Endothelial cell of umbilical vein (primary cell): Measurements from ENCODE around the gene ZDHHC5. TPM values are rescaled to one million over a fixed set of nuclear protein-coding genes. Genes with fewer than 3 reads are reported as not detected.

Experiments
- BruUV-seq: library from RNA; stranded (reverse); fragments of 400-500 nt; replicated peaks from 2 replicates; lab custom pipeline; 2021; lab: Mats Ljungman, UMichigan
- CTCF ChIA-PET: fragments of 300-600, 350-600 bp; sonication (Branson Sonifier 250); formaldehyde crosslinking; loops from one replicate; lab custom pipeline; 2021; ENCODE audit warnings: antibody characterized with exemption, inconsistent platforms; lab: Charles Lee
- POLR2A ChIA-PET: fragments of 300-600, 350-600 bp; sonication (Branson Sonifier 250); formaldehyde crosslinking; loops from one replicate; lab custom pipeline; 2021; ENCODE audit warnings: antibody characterized with exemption, inconsistent platforms; lab: Charles Lee
- DNase-seq: peaks from one replicate; pipeline ENCODE4 v3.0.0-alpha.2; 2011; ENCODE audit warnings: low read depth, low spot score
- FAIRE-seq: peaks from 2 replicates; lab custom pipeline; 2011; peaks lifted over from hg19 to GRCh38; lab: Jason Lieb, UNC
- H2AFZ ChIP-seq: 2 replicates; pipeline ENCODE4 v1.6.0; 2012; ENCODE audit warnings: low read depth, low read length, control low read depth, inconsistent platforms
- H3K27ac ChIP-seq: 2 replicates; pipeline ENCODE4 v1.5.1; 2011; ENCODE audit warnings: low read depth, mild to moderate bottlenecking, control low read depth, low read length, moderate library complexity; ENCODE audit not compliant: insufficient read depth
- H3K27me3 ChIP-seq, 2 experiments: 2 replicates each; pipeline versions ENCODE4 v1.6.0 to v1.6.1; 2011; ENCODE audit warnings: low read length in 2 of 2, mixed read lengths in 1 of 2; ENCODE audit not compliant: control insufficient read depth in 2 of 2, insufficient read depth in 2 of 2
- H3K36me3 ChIP-seq, 2 experiments: 2 replicates in 1 of 2; 3 replicates in 1 of 2; pipeline ENCODE4 v1.5.1; 2011; ENCODE audit warnings: low read length in 2 of 2, mild to moderate bottlenecking in 1 of 2, moderate library complexity in 1 of 2; ENCODE audit not compliant: control insufficient read depth in 2 of 2, insufficient read depth in 2 of 2; ENCODE audit errors: extremely low read depth in 1 of 2
- H3K4me1 ChIP-seq: 3 replicates; pipeline ENCODE4 v1.5.1; 2011; ENCODE audit warnings: mild to moderate bottlenecking, low read length; ENCODE audit not compliant: control insufficient read depth, insufficient read depth; ENCODE audit errors: extremely low read depth
- H3K4me2 ChIP-seq: 2 replicates; pipeline ENCODE4 v1.6.1; 2011; ENCODE audit warnings: low read length, control low read depth, mixed read lengths; ENCODE audit not compliant: insufficient read depth
- H3K4me3 ChIP-seq, 3 experiments: fragments of 200-600 bp in 1 of 3; sonication (generic), shearing (Covaris generic) in 1 of 3; replicated peaks in 1 of 3; 2 replicates each; pipeline ENCODE4 v1.5.1; 2011 to 2016; ENCODE audit warnings: control low read depth in 3 of 3, low read length in 3 of 3, mild to moderate bottlenecking in 2 of 3, inconsistent platforms in 1 of 3, low read depth in 1 of 3, moderate library complexity in 1 of 3; ENCODE audit not compliant: insufficient read depth in 1 of 3
- H3K79me2 ChIP-seq: 2 replicates; pipeline ENCODE4 v1.6.0; 2012; ENCODE audit warnings: low read length, inconsistent platforms; ENCODE audit not compliant: control insufficient read depth, insufficient read depth
- H3K9ac ChIP-seq: replicated peaks from 2 replicates; pipeline ENCODE3; 2011; ENCODE audit warnings: low read length, control low read depth; ENCODE audit not compliant: insufficient read depth; ENCODE audit errors: extremely low read depth
- H3K9me1 ChIP-seq: replicated peaks from 3 replicates; pipeline ENCODE4 v1.6.0; 2011; ENCODE audit warnings: mild to moderate bottlenecking, low read length; ENCODE audit not compliant: control insufficient read depth, insufficient read depth; ENCODE audit errors: extremely low read depth
- H3K9me3 ChIP-seq: replicated peaks from 2 replicates; pipeline ENCODE4 v1.5.1; 2012; ENCODE audit warnings: low read length, inconsistent platforms; ENCODE audit not compliant: control insufficient read depth, insufficient read depth
- H4K20me1 ChIP-seq: replicated peaks from 2 replicates; pipeline ENCODE3; 2011; ENCODE audit warnings: mild to moderate bottlenecking, low read length; ENCODE audit not compliant: control insufficient read depth, insufficient read depth; ENCODE audit errors: extremely low read depth
- EZH2 ChIP-seq: IDR thresholded peaks from 2 replicates; pipeline ENCODE4 v1.6.1; 2012; ENCODE audit warnings: borderline replicate concordance, low read depth, mild to moderate bottlenecking, moderate library complexity, low read length, inconsistent platforms; ENCODE audit not compliant: severe bottlenecking
- FOS ChIP-seq: IDR thresholded peaks from 2 replicates; pipeline ENCODE4 v1.6.1; 2011; ENCODE audit warnings: mild to moderate bottlenecking, low read length, moderate library complexity, borderline replicate concordance; ENCODE audit not compliant: insufficient read depth
- GATA2 ChIP-seq: IDR thresholded peaks from 2 replicates; pipeline ENCODE4 v1.7.0; 2011; ENCODE audit warnings: low read depth, mild to moderate bottlenecking, moderate library complexity, mixed read lengths, low read length; ENCODE audit not compliant: insufficient read length, insufficient read depth
- JUN ChIP-seq: IDR thresholded peaks from 2 replicates; pipeline ENCODE4 v1.6.1; 2011; ENCODE audit warnings: borderline replicate concordance, low read depth; ENCODE audit not compliant: insufficient read length, insufficient read depth
- MAX ChIP-seq: IDR thresholded peaks from 2 replicates; pipeline ENCODE4 v1.6.1; 2011; ENCODE audit not compliant: insufficient read depth, insufficient read length
- MYC ChIP-seq: IDR thresholded peaks from one replicate; pipeline ENCODE4 v1.6.1; 2011; ENCODE audit warnings: mild to moderate bottlenecking, low read depth, low read length
- POLR2A ChIP-seq: IDR thresholded peaks from 2 replicates; pipeline ENCODE4 v1.6.1; 2012; ENCODE audit warnings: low read depth, mild to moderate bottlenecking, control low read depth, low read length
- POLR2AphosphoS5 ChIP-seq: IDR thresholded peaks from 2 replicates; pipeline ENCODE4 v1.6.1; 2012; ENCODE audit warnings: low read depth, mild to moderate bottlenecking, control low read depth, low read length, moderate library complexity; ENCODE audit not compliant: insufficient read depth
- dilution Hi-C: fragments of 300-500 bp; cut with MboI; formaldehyde crosslinking; loops from one replicate; pipeline ENCODE4 v1.15.0; 2019; ENCODE audit warnings: low sequenced_read_pairs; ENCODE audit not compliant: extremely low pct_ligation_motif_present
- intact Hi-C: fragments of 100-400 bp; cut with micrococcal nuclease; formaldehyde crosslinking; loops from one replicate; pipeline ENCODE4 v1.10.0; 2022
- polyA plus RNA-seq, 4 experiments: library from polyadenylated mRNA; depleted of rRNA in 3 of 4; stranded (reverse) in 3 of 4; unstranded in 1 of 4; fragments of >200 nt; gene quantifications; 2 replicates each; pipeline versions ENCODE4 v1.2.1 to v1.2.3, GENCODE V29; 2011 to 2012; ENCODE audit warnings: missing spikeins in 1 of 4
- total RNA-seq: library from RNA; stranded (reverse); gene quantifications from 2 replicates; pipeline ENCODE4 v1.2.3, GENCODE V29; 2021
- TF ChIP-seq, protein P1 (sequence below), 2 donors: IDR thresholded peaks; 1 replicate in 1 of 2; 2 replicates in 1 of 2; pipeline ENCODE4 v1.5.1; 2011; ENCODE audit warnings: low read length in 2 of 2, mild to moderate bottlenecking in 2 of 2, moderate library complexity in 2 of 2, control low read depth in 1 of 2, inconsistent platforms in 1 of 2, low read depth in 1 of 2; ENCODE audit not compliant: insufficient read depth in 1 of 2; ENCODE audit errors: extremely low read depth in 1 of 2

The ZDHHC5 gene
- total and polyA plus RNA-seq, 2 donors (not counting 3 experiments of a cell fraction or from before 2014, with no cell fraction given): 52.9 to 67.4 TPM

- Histone ChIP-seq H3K79me2 (no peaks in the 10 kb centered on the region), H3K36me3 (no peaks in the 10 kb centered on the region), H3K4me1 (peaks cover 3% of the 10 kb centered on the region), H2AFZ (no peak overlapping the region), H3K9me3 (no peaks in the 10 kb centered on the region), H3K4me2 (no peak overlapping the region), H4K20me1 (no peaks in the 10 kb centered on the region), H3K4me3 (no peak overlapping the region), H3K27me3 (peaks cover 38 to 50% of the 10 kb centered on the region in 2 experiments), H3K9ac (no peak overlapping the region), H3K9me1 (no peaks in the 10 kb centered on the region), H3K27ac (no peak overlapping the region)
- POLR2A ChIA-PET: no interaction called here
- CTCF ChIA-PET: interaction anchor here (0.9 to 5.1 kb wide), 2 partner anchors 77 to 153 kb away, joined by 4 to 126 read pairs; partner anchors contain the start of gene UBE2L6
- no peak for FAIRE-seq
- dilution Hi-C loops (no loop called here), intact Hi-C loops (loop anchor here (5.0 kb wide), 1 partner anchor 319 kb away; no protein-coding TSS in a partner anchor)
- no peak for DNase-seq
- BruUV-seq: no TSS peak
- TF ChIP-seq EZH2 (no peak), FOS (no peak), JUN (no peak), POLR2A (no peak), MAX (no peak), POLR2AphosphoS5 (no peak), GATA2 (no peak), MYC (no peak)
- TF ChIP-seq, protein P1, sequence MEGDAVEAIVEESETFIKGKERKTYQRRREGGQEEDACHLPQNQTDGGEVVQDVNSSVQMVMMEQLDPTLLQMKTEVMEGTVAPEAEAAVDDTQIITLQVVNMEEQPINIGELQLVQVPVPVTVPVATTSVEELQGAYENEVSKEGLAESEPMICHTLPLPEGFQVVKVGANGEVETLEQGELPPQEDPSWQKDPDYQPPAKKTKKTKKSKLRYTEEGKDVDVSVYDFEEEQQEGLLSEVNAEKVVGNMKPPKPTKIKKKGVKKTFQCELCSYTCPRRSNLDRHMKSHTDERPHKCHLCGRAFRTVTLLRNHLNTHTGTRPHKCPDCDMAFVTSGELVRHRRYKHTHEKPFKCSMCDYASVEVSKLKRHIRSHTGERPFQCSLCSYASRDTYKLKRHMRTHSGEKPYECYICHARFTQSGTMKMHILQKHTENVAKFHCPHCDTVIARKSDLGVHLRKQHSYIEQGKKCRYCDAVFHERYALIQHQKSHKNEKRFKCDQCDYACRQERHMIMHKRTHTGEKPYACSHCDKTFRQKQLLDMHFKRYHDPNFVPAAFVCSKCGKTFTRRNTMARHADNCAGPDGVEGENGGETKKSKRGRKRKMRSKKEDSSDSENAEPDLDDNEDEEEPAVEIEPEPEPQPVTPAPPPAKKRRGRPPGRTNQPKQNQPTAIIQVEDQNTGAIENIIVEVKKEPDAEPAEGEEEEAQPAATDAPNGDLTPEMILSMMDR (IDR thresholded peaks at IDR 0.05; ENCODE audit: extremely low read depth in 1 of 2, insufficient read depth in 1 of 2, low read depth in 1 of 2, low read length in 2 of 2): no peak
Observed at GRCh38 chr11:57646194-57646798, 21.6 kb upstream of the ZDHHC5 start.
